ENCODE results near the gene PPM1J.
"Not testable (repeated sequence)": the region's sequence is repeated elsewhere in the genome, so short reads cannot be mapped to it uniquely, and the experiment has no call there.

Gene PPM1J

DNA sequence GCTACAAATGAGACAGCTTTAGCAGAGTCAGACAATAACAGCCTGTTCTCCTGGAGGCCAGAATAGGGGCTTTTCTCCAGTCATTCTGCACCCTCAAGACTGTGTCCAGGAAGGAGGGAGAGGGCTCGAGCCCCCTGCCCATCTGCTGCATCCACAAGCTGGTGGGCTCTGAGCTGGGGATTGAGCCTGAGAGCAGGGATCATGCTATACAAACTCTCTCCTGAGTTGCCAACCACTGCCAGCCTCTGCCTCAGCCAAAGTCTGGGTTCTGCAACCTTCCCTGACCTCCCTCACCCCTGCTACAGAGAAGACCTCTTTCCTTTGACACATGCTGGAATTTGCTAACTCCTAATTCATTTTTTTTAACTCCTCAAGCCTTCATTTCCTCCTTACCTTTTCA is 14.8 kb upstream of the PPM1J start:
- ATAC-seq (replicated peaks) (no peak), DNase-seq (no peak)
- Mint-ChIP-seq H3K9me3 (no peaks in the 10 kb centered on the region), H3K27ac (no peak overlapping the region), H3K36me3 (ENCODE audit: insufficient read depth) (peaks cover 4% of the 10 kb centered on the region), H3K4me1 (ENCODE audit: low read depth in 2 of 2) (no peaks in the 10 kb centered on the region), H3K4me3 (no peak overlapping the region), H3K27me3 (peaks cover 22% of the 10 kb centered on the region in 2 donors)

DNA sequence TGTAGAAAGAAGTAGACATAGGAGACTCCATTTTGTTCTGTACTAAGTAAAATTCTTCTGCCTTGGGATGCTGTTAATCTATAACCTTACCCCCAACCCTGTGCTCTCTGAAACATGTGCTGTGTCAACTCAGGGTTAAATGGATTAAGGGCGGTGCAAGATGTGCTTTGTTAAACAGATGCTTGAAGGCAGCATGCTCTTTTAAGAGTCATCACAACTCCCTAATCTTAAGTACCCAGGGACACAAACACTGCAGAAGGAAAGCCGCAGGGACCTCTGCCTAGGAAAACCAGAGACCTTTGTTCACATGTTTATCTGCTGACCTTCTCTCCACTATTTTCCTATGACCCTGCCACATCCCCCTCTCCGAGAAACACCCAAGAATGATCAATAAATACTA is 13.9 kb upstream of the PPM1J start:
- H3K4me1 Mint-ChIP-seq (ENCODE audit: low read depth in 2 of 2); ATAC-seq (replicated peaks); DNase-seq; H3K36me3 Mint-ChIP-seq (ENCODE audit: insufficient read depth); H3K27ac Mint-ChIP-seq; H3K4me3 Mint-ChIP-seq; H3K9me3 Mint-ChIP-seq: not testable (repeated sequence)
- H3K27me3 Mint-ChIP-seq = peaks cover 13% of the 10 kb centered on the region in 2 donors

DNA sequence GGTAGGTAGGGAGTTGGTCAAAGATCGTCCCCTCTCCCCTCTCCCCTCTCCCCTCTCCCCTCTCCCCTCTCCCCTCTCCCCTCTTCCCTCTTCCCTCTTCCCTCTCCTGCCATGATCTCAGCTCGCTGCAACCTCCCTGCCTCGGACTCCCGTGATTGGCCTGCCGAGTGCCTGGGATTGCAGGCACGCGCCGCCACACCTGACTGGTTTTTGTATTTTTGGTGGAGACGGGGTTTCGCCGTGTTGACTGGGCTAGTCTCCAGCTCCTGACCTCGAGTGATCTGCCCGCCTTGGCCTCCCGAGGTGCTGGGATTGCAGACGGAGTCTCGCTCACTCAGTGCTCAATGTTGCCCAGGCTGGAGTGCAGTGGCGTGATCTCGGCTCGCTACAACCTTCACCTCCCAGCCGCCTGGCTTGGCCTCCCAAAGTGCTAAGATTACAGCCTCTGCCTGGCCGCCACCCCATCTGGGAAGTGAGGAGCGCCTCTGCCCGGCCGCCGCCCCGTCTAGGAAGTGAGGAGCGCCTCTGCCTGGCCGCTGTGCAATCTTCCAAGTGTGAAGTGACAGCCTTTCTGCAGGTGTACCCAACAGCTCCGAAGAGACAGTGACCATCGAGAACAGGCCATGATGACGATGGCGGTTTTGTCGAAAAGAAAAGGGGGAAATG is 13.3 kb upstream of the PPM1J start:
- not testable (repeated sequence) for H3K27ac Mint-ChIP-seq; H3K9me3 Mint-ChIP-seq; ATAC-seq (replicated peaks); DNase-seq; H3K4me3 Mint-ChIP-seq; H3K36me3 Mint-ChIP-seq (ENCODE audit: insufficient read depth); H3K4me1 Mint-ChIP-seq (ENCODE audit: low read depth in 2 of 2)
- H3K27me3 Mint-ChIP-seq = peaks cover 10 to 13% of the 10 kb centered on the region in 2 donors

DNA sequence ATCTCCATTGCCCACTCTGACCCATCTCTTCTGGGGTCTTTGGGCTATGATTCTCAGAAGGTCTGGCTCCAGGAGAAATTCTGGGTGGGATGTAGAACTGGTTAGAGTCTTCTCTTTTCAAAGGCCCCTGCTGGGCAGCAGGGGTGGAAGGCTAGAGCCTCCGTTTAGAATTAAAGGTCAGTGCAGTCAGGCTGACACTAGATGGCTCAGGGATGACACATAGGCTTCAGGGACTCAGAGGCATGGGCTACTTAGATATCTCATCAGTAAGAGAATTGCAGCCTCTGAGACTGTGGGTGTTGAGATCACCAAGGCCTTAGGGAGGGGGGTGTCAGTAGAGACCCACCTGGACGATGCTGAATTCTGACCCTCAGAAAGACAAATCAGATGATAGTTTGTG is 12.6 kb upstream of the PPM1J start:
- no peaks in the 10 kb centered on the region for H3K9me3 Mint-ChIP-seq
- H3K27me3 Mint-ChIP-seq = peaks cover 8 to 13% of the 10 kb centered on the region in 2 donors
- no peak overlapping the region for H3K4me3 Mint-ChIP-seq
- H3K27ac Mint-ChIP-seq = no peak overlapping the region
- H3K36me3 Mint-ChIP-seq (ENCODE audit: insufficient read depth) = peaks cover 4% of the 10 kb centered on the region
- DNase-seq (no peak), ATAC-seq (replicated peaks) (no peak)
- peaks cover 0 to 2% of the 10 kb centered on the region in 2 donors for H3K4me1 Mint-ChIP-seq (ENCODE audit: low read depth in 2 of 2)

DNA sequence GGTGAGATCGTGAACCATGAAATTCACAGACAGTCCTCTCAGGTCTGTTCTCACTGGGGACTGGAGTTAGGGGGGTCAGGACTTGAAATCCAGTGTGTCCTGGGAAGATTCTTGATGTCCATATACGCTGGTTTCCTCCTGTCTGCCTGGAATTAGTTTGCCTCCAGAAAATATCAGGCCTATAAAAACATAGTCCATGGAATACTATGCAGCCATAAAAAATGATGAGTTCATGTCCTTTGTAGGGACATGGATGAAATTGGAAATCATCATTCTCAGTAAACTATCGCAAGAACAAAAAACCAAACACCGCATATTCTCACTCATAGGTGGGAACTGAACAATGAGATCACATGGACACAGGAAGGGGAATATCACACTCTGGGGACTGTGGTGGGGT is 9.1 kb upstream of the PPM1J start:
- H3K4me3 Mint-ChIP-seq; DNase-seq; H3K27ac Mint-ChIP-seq; ATAC-seq (replicated peaks); H3K36me3 Mint-ChIP-seq (ENCODE audit: insufficient read depth); H3K4me1 Mint-ChIP-seq (ENCODE audit: low read depth in 2 of 2); H3K9me3 Mint-ChIP-seq: not testable (repeated sequence)
- H3K27me3 Mint-ChIP-seq = peaks cover 27 to 42% of the 10 kb centered on the region in 2 donors

- H3K27ac Mint-ChIP-seq = no peak overlapping the region
- peaks cover 5 to 10% of the 10 kb centered on the region in 2 donors for H3K4me1 Mint-ChIP-seq (ENCODE audit: low read depth in 2 of 2)
- H3K9me3 Mint-ChIP-seq = no peaks in the 10 kb centered on the region
- H3K4me3 Mint-ChIP-seq = no peak overlapping the region
- H3K27me3 Mint-ChIP-seq = peaks cover 31 to 50% of the 10 kb centered on the region in 2 donors
- no peak for ATAC-seq (replicated peaks)
- DNase-seq = no peak
- H3K36me3 Mint-ChIP-seq (ENCODE audit: insufficient read depth) = peaks cover 3% of the 10 kb centered on the region
These were observed 8.3 kb upstream of the PPM1J start for GRCh38 chr1:112723511-112723839.

DNA sequence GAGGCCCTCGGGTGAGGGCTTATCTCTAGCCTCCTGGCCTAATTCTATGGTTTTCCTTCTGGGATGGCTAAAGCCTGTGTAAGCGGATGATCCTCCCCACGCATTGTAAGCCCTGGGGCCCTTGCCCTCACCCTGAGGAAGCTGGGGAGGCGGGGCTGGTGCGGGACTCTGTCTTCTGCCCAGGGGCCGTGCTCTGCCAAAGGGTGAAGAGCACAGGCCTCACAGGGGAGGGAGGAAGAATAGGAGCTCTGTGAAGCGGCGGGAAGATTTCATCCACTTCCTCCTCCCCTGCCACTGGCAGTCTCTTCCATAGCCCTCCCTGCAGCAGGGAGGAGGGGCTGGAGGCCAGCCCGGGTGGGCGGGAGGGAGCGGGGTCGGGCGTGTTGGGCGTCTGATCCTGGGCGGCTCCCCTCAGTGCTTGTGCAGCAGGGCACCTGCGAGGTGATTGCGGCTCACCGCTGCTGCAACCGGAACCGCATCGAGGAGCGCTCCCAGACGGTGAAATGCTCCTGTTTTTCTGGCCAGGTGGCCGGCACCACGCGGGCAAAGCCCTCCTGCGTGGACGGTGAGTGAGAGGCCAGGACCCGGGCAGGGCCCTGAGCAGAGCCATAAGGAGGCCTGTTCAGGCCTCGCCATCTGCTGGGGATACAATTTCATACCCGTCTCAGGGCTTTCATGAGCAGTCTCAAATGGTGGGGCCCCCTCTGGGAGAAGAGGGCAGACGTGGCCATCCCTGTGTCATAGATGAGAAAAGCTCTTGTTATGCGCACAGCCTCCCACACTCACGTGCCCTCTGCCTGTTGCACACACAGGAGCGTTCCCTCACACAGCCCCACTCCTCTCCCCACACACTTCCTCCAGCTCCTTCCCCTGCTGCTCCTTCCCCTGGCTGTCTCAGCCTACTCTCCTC is 7.7 kb upstream of the PPM1J start:
- Mint-ChIP-seq H3K9me3 (no peaks in the 10 kb centered on the region), H3K27ac (no peak overlapping the region), H3K4me3 (peak overlapping the region in 1 of 2 donors; percentile 65), H3K36me3 (ENCODE audit: insufficient read depth) (peaks cover 3% of the 10 kb centered on the region), H3K27me3 (peaks cover 31 to 53% of the 10 kb centered on the region in 2 donors), H3K4me1 (ENCODE audit: low read depth in 2 of 2) (peaks cover 6 to 12% of the 10 kb centered on the region in 2 donors)
- ATAC-seq (replicated peaks) (peak; percentile 30), DNase-seq (no peak)

GRCh38 chr1:112721966-112722524 is 6.9 kb upstream of the PPM1J start:
- H3K9me3 Mint-ChIP-seq = no peaks in the 10 kb centered on the region
- no peak overlapping the region for H3K4me3 Mint-ChIP-seq
- ATAC-seq (replicated peaks) (no peak), DNase-seq (no peak)
- H3K27ac Mint-ChIP-seq = no peak overlapping the region
- peaks cover 31 to 53% of the 10 kb centered on the region in 2 donors for H3K27me3 Mint-ChIP-seq
- peaks cover 3% of the 10 kb centered on the region for H3K36me3 Mint-ChIP-seq (ENCODE audit: insufficient read depth)
- H3K4me1 Mint-ChIP-seq (ENCODE audit: low read depth in 2 of 2) = peaks cover 6 to 12% of the 10 kb centered on the region in 2 donors

DNA sequence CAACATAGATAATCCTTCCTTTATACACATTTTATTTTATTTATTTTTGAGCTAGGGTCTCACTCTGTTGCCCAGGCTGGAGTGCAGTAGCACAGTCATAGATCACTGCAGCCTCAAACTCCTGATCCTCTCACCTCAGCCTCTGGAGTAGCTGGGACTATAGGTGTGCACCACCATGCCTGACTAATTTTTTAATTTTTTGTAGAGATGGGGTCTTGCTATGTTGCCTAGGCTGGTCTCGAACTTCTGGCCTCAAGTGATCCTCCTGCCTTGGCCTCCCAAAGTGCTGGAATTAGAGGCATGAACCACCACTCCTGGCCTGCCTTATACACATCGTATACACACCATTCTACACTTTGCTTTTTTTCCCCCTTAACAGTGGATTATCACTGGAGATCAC is 6.2 kb upstream of the PPM1J start:
- not testable (repeated sequence) for DNase-seq; H3K27ac Mint-ChIP-seq; ATAC-seq (replicated peaks); H3K9me3 Mint-ChIP-seq; H3K36me3 Mint-ChIP-seq (ENCODE audit: insufficient read depth); H3K4me3 Mint-ChIP-seq
- Mint-ChIP-seq H3K27me3 (peaks cover 31 to 53% of the 10 kb centered on the region in 2 donors), H3K4me1 (ENCODE audit: low read depth in 2 of 2) (peaks cover 9 to 14% of the 10 kb centered on the region in 2 donors)

GRCh38 chr1:112720800-112721199 is 5.7 kb upstream of the PPM1J start:
- peaks cover 14 to 19% of the 10 kb centered on the region in 2 donors for H3K4me1 Mint-ChIP-seq (ENCODE audit: low read depth in 2 of 2)

GRCh38 chr1:112719706-112720105 is 4.6 kb upstream of the PPM1J start:
- Mint-ChIP-seq H3K27me3 (peaks cover 31 to 53% of the 10 kb centered on the region in 2 donors), H3K4me3 (no peak overlapping the region), H3K27ac (no peak overlapping the region), H3K4me1 (ENCODE audit: low read depth in 2 of 2) (peaks cover 18 to 23% of the 10 kb centered on the region in 2 donors), H3K9me3 (no peaks in the 10 kb centered on the region), H3K36me3 (ENCODE audit: insufficient read depth) (peaks cover 9% of the 10 kb centered on the region)
- ATAC-seq (replicated peaks) (no peak), DNase-seq (no peak)

More at GRCh38 chr1:112720800-112721199, 5.7 kb upstream of the PPM1J start:
- DNase-seq (no peak), ATAC-seq (replicated peaks) (no peak)
- no peak overlapping the region for H3K4me3 Mint-ChIP-seq
- peaks cover 3% of the 10 kb centered on the region for H3K36me3 Mint-ChIP-seq (ENCODE audit: insufficient read depth)
- peaks cover 31 to 53% of the 10 kb centered on the region in 2 donors for H3K27me3 Mint-ChIP-seq
- H3K27ac Mint-ChIP-seq = no peak overlapping the region
- no peaks in the 10 kb centered on the region for H3K9me3 Mint-ChIP-seq

DNA sequence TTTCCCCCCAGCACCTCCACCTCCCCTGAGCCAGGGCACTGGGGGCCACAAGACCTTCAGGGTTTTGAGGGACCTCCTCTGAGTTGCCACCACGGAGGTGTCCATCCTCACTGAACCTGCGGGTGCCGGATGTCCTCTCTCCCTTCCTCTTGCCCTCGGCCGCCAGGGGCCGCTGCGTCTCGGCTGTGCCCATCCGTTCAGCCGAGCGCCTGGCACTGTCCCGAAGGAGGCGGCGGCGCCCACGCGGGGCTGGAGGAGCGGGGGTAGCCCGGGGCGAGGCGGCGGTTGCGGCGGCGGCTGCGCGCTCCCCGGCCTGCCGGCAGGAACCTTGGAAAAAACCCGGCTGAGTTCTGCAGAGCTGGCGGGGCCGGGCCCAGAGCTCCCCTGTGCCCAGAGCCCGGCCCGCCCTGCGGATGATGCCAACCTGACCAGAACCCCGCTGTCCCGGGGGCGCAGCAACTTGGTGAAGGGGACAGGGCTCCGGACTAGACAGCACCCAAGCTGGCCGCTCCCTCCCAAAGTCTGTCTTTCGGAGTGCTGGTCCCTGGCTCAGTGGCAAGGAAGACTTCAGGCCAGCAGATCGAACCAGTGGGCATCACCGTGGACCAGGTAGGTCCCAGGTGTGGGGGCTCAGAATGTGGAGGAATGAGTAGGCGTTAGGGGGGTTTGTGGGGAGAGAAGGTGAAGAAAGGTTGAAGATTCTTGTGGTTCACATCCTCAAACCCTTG is 3.7 kb upstream of the PPM1J start:
- peaks cover 34 to 52% of the 10 kb centered on the region in 2 donors for H3K27me3 Mint-ChIP-seq
- no peaks in the 10 kb centered on the region for H3K9me3 Mint-ChIP-seq
- DNase-seq (peak; percentile 67 to 72 (median 68)), ATAC-seq (replicated peaks) (peak; percentile 16)
- H3K36me3 Mint-ChIP-seq (ENCODE audit: insufficient read depth) = peaks cover 9% of the 10 kb centered on the region
- H3K4me1 Mint-ChIP-seq (ENCODE audit: low read depth in 2 of 2) = peaks cover 22 to 30% of the 10 kb centered on the region in 2 donors
- H3K4me3 Mint-ChIP-seq = peak overlapping the region; percentile 30 to 31
- no peak overlapping the region for H3K27ac Mint-ChIP-seq

DNA sequence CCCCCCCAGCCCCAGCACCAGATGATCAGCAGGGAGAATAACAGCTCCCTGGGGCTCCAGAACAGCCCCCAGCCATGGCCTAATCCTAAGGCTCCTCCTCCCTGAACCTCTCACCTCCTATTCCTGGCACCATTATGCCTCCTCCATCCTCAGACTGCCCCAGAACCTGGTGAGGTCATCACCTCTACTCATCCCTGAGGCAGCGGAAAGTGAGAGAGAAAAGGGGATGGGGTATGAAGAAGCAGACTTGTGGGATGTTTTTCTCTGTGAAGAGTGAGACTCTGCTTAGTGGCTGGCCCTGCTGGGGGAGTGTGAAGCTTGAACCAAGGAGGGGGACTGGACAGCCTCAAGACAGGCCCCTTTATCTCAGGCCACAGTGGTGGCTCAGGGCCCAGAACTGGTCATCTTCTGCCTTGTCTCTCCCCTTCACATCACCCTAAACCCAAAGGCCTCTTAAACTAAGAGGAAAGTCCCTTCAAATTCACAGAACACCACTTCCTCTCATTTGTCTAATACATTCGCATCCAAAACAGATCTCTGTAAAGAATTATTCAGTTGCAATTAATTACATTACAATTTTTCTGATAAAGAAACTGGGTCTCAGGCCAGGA is 2.2 kb upstream of the PPM1J start:
- Mint-ChIP-seq H3K9me3 (no peaks in the 10 kb centered on the region), H3K4me3 (peak overlapping the region in 1 of 2 donors; percentile 19), H3K27ac (no peak overlapping the region), H3K4me1 (ENCODE audit: low read depth in 2 of 2) (peaks cover 21 to 26% of the 10 kb centered on the region in 2 donors), H3K27me3 (peaks cover 28 to 37% of the 10 kb centered on the region in 2 donors), H3K36me3 (ENCODE audit: insufficient read depth) (peaks cover 6% of the 10 kb centered on the region)
- DNase-seq (no peak), ATAC-seq (replicated peaks) (no peak)

Data from effector memory CD8-positive, alpha-beta T cell (primary cell).